HCT116 (cell line): ENCODE results near the gene ZNF331.

ENCODE experiments used
- ATF3 ChIP-seq: IDR thresholded peaks from 2 replicates; pipeline ENCODE4 v1.6.1; 2012
- CEBPB ChIP-seq: IDR thresholded peaks from 2 replicates; pipeline ENCODE4 v1.6.1; 2012; ENCODE audit warnings: low read depth
- CTCF ChIP-seq, 3 experiments: fragments of 200-600 bp in 1 of 3; sonication (generic) in 1 of 3; IDR thresholded peaks in 2 of 3; conservative IDR thresholded peaks in 1 of 3; 2 replicates each; pipeline ENCODE4 v1.5.1; 2012 to 2017; ENCODE audit warnings: low read depth in 2 of 3, low read length in 2 of 3, antibody characterized with exemption in 1 of 3, borderline replicate concordance in 1 of 3, control low read depth in 1 of 3, mild to moderate bottlenecking in 1 of 3, mixed read lengths in 1 of 3, mixed run types in 1 of 3, moderate library complexity in 1 of 3; ENCODE audit not compliant: insufficient read depth in 1 of 3
- ELF1 ChIP-seq: IDR thresholded peaks from 2 replicates; pipeline ENCODE4 v1.6.1; 2012; ENCODE audit warnings: low read depth, borderline replicate concordance
- EZH2 ChIP-seq: fragments of 200-600 bp; sonication (generic); IDR thresholded peaks from 2 replicates; pipeline ENCODE4 v1.6.1; 2017; ENCODE audit warnings: antibody characterized with exemption, mixed run types
- EZH2phosphoT487 ChIP-seq: fragments of 200-600 bp; IDR thresholded peaks from 2 replicates; pipeline ENCODE4 v1.6.1; 2018; ENCODE audit warnings: antibody characterized with exemption, borderline replicate concordance
- JUND ChIP-seq: IDR thresholded peaks from 2 replicates; pipeline ENCODE4 v1.6.1; 2012
- POLR2A ChIP-seq: IDR thresholded peaks from 2 replicates; pipeline ENCODE4 v1.7.0; 2011; ENCODE audit warnings: borderline replicate concordance; ENCODE audit not compliant: insufficient read depth, insufficient read length; ENCODE audit errors: extremely low read depth
- POLR2AphosphoS5 ChIP-seq: IDR thresholded peaks from 2 replicates; pipeline ENCODE4 v1.6.1; 2011; ENCODE audit warnings: mild to moderate bottlenecking, low read depth, low read length, moderate library complexity
- REST ChIP-seq: IDR thresholded peaks from 2 replicates; pipeline ENCODE4 v1.6.1; 2012; ENCODE audit warnings: low read depth
- SIN3A ChIP-seq: IDR thresholded peaks from 2 replicates; pipeline ENCODE4 v1.6.1; 2012; ENCODE audit warnings: low read depth
- SP1 ChIP-seq: IDR thresholded peaks from 2 replicates; pipeline ENCODE4 v1.6.1; 2012; ENCODE audit warnings: low read depth
- YY1 ChIP-seq: IDR thresholded peaks from 2 replicates; pipeline ENCODE4 v1.6.1; 2011; ENCODE audit warnings: low read length, low read depth, moderate library complexity, mild to moderate bottlenecking; ENCODE audit not compliant: insufficient replicate concordance; ENCODE audit errors: extremely low read depth

GRCh38 chr19:53536225-53536548, 1.8 kb upstream of the ZNF331 start:
- TF ChIP-seq EZH2phosphoT487: no peak
- TF ChIP-seq CTCF (IDR thresholded peaks at IDR 0.05 in 2 of 3, conservative IDR thresholded peaks at IDR 0.05 in 1 of 3; ENCODE audit: borderline replicate concordance in 1 of 3, insufficient read depth in 1 of 3, low read depth in 2 of 3, low read length in 2 of 3): no peak
- TF ChIP-seq POLR2A: no peak
- no peak for TF ChIP-seq CEBPB
- no peak for TF ChIP-seq POLR2AphosphoS5
- TF ChIP-seq SIN3A: no peak
- no peak for TF ChIP-seq ATF3
- no peak for TF ChIP-seq REST
- TF ChIP-seq ELF1: no peak
- no peak for TF ChIP-seq JUND
- no peak for TF ChIP-seq EZH2
- TF ChIP-seq SP1: no peak
- TF ChIP-seq YY1: no peak
